Breast epithelium (tissue), 3 donors: Measurements from ENCODE around the gene KIF26B.

ENCODE experiments used
- CTCF ChIP-seq, 3 donors: fragments of 450-650 bp; IDR thresholded peaks; one replicate each; pipeline ENCODE4 v1.5.1; 2016 to 2017; ENCODE audit warnings: antibody characterized with exemption in 3 of 3, mild to moderate bottlenecking in 3 of 3, moderate library complexity in 3 of 3
- POLR2A ChIP-seq: fragments of 450-650 bp; IDR thresholded peaks from one replicate; pipeline ENCODE4 v1.6.1; 2016; ENCODE audit warnings: antibody characterized with exemption, mild to moderate bottlenecking, moderate library complexity
- POLR2AphosphoS5 ChIP-seq, 3 donors: sonication (generic); formaldehyde crosslinking; IDR thresholded peaks; one replicate each; pipeline ENCODE4 v1.6.1; 2017; ENCODE audit warnings: antibody characterized with exemption in 3 of 3

DNA sequence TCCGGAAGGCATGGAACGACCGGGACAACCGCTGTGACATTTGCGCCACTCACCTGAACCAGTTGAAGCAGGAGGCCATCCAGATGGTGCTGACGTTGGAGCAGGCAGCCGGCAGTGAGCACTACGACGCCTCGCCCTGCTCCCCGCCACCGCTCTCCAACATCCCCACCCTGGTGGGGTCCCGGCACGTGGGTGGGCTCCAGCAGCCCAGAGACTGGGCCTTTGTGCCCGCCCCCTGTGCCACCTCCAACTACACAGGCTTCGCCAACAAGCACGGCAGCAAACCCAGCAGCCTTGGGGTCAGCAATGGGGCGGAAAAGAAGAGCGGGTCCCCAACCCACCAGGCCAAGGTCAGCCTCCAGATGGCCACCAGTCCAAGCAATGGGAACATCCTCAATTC is 212.1 kb downstream of the KIF26B start:
- no peak for TF ChIP-seq POLR2AphosphoS5 (IDR thresholded peaks at IDR 0.05)
- no peak for TF ChIP-seq CTCF (IDR thresholded peaks at IDR 0.05)
- no peak for TF ChIP-seq POLR2A
